Endometrial microvascular endothelial cells (primary cell): ENCODE measurements around the gene AGAP1. TPM values are rescaled to one million over a fixed set of nuclear protein-coding genes. Genes with fewer than 3 reads are reported as not detected.

Experiments
- in situ Hi-C: cut with HindIII; loops from 2 replicates; pipeline ENCODE4 v1.10.0; 2017; ENCODE audit warnings: low sequenced_read_pairs, low pct_unique_long_range_greater_than_20kb; ENCODE audit errors: inconsistent ontology term
- total RNA-seq: library from RNA; depleted of rRNA; stranded (reverse); fragments of >200 nt; gene quantifications from one replicate; pipeline ENCODE4 v1.2.3, GENCODE V29; 2015; ENCODE audit errors: inconsistent ontology term

The AGAP1 gene
- total RNA-seq, 1 donor from 2014 or later, result 19.4 TPM

- in situ Hi-C loops, result no loop called here
Observed at GRCh38 chr2:235660484-235661082, 166.7 kb downstream of the AGAP1 start.

DNA sequence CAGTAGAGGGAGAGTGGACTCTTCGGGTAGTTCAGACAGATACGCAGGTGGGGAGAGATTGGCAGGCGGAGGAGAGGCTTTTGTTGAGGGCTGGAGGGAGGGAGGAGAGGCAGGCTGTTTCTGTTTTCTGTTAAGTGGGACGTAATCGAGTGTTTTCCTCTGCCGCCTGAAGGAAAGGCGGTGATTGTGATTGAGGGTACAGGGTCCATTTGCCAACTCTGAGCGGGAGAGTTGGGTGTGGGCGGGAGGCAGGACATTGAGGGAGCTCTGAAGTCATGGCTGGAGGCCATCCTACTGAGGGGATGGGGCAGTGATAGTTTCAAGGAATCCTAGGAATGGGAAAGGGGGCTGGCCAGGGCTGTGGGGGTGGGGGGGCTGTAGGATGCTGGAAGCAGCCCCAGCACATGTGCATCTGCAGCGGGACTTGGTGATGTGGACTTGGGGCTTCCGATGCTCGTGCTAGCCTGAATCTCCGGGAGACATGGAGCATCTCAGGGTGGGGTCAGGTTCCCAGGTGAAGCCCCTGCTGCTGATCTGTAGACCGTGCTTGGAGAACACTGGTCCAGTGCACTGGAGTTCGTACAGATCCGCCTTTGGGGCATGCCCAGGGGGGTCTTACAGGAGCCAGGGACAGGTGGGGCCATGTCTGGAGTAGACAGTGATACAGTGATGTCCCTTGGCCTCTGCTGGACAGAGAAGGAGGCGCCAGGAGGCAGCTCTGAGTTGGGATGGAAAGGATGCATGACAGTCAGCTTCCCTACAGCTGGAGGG lies 167.5 kb downstream of the AGAP1 start:
- in situ Hi-C loops, result no loop called here

DNA sequence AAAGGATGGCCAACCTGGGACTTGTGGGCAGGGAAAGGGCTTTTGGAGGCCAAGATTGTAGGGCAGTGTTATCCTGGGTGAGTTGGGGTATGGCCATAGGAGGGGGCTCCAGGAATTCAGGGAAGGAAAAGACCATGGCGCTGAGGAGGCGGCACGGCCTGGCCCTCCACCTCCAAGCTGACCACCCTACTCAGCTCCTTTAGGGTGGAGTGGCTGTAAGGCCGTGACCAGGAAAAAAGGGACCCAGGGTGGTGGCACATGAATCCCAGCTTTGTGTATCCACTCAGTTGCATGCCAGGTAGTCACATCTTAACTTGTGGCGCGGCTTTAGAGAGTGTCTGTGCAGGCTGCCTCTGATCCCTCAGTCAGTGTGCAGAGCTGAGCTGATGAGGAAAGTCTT lies 168.1 kb downstream of the AGAP1 start:
- in situ Hi-C loops, result no loop called here

DNA sequence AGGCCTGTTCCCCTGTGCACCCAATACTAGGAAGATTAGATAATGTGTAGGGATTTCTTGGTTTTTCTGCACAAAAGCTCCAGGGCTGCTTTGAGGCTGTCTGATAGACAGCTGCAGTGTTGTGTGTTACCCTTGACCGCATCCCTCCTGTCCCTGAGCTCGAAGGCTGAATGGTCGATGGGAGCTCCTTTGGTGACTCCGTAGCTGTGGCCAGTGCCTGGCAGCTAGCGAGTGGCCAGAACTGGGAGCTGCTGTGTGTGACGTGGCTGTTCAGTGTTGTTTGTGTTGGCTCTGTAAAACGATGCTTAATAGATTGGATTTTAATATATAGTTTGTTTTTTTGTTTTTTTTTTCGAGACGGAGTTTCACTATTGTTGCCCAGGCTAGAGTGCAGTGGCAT lies 170.0 kb downstream of the AGAP1 start:
- in situ Hi-C loops, result no loop called here

DNA sequence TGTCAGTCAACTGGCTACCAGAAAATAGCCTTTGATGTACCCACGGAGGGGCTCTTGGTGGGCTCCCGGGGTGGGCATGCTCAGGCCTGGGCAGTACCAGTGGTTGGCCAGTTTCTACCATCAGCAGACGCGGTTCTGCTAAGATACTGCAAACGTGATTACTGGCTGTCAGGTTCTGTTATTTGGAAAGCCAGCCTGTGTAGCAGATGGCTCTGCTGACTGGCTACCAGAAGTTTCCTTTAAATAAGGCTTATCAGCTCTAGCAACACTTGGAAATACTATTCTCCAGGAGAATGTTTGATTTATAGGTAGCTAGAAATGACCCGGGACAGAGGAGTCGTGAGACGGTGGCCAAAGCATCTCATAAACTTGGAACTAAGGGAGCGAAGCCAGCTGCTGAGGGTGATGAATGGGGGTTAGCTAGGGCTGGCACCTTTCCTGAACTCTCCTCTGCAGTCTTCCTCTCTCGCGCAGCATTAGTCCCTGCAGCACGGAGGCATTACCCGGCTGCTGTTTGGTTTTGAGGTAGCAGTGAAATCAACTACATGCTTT lies 171.9 kb downstream of the AGAP1 start:
- in situ Hi-C loops, result no loop called here

DNA sequence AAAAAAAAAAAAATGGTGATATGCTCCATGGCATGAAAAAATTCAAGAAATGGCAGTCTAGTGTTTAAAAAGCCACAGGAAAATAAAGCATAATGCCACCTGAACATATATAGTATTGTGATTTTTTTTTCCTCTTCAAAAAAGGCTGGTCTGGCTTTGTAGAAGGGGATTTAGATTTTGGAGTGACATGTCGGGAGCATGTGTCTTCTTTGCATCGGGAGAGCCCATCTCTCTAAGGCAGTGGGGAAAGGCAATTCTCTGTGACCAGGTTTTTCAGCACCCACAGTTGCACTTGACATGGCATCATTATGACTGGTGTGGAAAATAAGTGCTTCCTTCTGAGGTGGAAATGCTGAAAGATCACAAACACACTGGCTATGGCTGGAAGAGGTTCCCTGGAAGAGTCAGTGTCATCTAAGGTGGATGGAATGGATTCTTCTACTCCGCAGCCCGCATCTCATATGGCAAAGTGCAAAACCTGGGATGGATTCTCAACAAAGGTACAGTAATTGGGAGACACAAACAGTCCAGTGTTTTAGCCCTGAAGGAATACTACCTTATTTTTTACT lies 172.5 kb downstream of the AGAP1 start:
- in situ Hi-C loops, result no loop called here

GRCh38 chr2:235668782-235669181 lies 174.9 kb downstream of the AGAP1 start:
- in situ Hi-C loops, result no loop called here

DNA sequence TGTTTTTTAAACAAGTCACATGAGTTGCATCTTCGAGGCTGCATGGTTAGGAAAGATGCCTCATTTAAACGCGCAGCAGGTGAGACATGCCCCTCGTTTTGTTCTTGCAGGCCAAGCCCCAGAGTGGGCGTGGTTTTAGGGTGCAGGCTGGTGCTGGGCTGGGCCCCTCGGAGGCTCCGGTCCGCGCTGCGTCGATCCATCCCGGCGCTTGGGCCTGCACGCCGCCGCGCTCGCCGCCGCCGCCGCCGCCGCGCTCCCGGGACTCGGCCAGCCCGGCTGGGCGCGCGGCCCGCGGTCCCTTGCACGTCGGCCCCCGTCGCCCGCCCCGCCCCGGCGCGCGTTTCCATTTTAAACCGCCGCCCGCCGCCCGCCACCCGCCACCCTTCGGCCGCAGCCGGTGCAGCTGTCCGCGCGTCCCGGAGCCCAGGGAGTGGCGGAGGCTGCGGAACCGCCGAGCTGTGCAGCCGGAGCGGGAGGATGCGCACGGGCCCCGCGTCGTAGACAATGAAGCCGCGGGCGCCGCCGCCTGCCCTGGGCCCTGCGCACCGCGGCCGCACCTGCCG lies 175.5 kb downstream of the AGAP1 start:
- in situ Hi-C loops, result no loop called here

GRCh38 chr2:235669983-235670962 lies 176.4 kb downstream of the AGAP1 start:
- in situ Hi-C loops, result no loop called here

DNA sequence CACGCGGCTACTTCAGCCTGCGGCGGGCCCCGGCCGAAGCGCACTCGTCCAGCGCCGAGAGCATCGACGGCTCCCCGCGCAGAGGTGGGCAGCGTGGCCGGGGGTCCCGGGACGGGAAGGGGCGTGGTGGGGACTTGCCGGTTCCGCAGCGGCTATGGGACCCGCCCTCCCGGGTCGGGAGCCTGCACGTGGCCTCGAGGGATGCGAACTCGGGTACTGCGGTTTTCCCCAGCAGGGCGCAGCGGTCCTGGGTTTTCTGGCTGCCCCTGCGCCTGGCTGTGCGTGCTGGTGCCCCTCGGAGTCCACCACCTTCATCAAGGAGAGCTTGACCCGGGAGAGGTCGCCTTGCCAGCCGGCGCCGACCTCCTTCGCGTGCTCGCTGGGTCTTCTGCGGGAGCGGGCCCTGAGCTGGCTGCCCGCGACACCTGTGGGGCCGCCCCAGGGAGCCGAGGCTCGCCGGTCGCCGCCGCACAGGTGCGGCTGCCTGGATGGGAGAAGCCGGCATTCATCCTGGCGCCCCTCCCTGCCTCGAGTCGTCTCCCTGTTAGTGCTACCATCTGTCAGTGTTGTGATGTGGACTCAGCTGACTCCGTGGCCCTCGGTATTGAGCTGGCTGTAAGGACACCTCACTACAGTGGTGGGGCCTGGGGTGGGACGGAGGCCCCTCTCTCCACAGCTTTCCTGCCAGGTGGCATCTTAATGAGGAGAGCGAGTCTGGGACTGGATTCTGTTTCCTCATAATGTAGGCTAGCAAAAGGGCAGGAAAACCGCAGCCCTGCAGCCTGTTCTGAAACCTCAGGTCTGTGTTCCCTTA lies 177.3 kb downstream of the AGAP1 start:
- in situ Hi-C loops, result no loop called here

GRCh38 chr2:235672720-235673119 lies 178.9 kb downstream of the AGAP1 start:
- in situ Hi-C loops, result no loop called here

GRCh38 chr2:235674146-235674545 lies 180.3 kb downstream of the AGAP1 start:
- in situ Hi-C loops, result no loop called here

DNA sequence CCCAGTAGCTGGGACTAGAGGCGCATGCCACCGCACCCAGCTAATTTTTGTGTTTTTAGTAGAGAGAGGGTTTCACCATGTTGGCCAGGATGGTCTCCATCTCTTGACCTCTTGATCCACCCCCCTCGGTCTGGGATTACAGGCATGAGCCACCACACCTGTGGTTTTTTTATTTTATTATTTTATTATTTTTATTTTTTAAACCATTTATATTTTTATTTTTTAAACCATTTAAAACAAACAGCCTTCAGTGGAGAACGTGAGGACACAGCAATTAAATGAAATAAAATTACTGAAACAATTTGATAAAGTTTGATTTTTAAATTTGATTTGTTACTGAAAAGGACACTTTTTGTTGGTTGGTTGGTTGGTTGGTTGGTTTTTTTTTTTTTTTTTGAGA lies 181.0 kb downstream of the AGAP1 start:
- in situ Hi-C loops, result no loop called here

DNA sequence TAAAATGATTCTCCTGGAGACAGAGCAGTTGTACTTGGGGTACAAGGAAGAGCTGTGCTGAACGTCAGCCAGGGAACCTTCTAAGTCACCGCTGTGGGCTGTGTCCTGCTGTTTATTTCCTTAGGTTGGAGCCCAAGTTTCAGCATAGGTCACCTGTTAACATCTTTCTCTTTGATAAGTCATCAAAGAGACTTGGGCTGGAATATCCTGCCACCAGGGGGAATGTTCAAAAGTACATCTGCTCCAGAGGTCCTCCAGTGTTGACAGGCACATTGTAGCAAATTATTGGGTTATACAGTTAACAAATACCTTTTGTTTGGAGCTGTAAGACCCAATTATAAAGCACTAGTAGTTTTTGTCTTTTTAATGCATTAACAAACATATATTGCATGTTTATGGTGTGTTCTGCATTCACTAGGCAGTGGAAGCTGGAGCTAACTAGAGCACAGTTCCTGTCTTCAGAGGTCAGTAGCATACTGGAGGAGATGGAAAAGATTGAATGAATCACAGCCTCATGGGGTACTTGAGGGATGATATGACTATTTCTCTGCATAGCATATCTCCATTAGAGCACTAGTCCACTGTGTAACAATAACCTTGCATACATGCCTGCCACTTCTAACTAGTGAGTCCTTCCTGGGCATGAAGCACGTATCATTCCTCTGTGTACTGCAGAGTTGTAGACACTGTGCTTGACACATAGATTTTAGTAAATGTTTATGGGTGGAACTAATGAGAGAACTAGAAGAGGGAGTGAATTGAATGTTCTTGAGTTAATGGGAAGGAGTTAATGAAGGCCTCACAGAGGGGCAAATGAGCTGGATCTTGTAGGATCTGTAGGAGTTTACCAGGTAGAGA lies 182.1 kb downstream of the AGAP1 start:
- in situ Hi-C loops, result no loop called here

GRCh38 chr2:235676536-235676799 lies 182.6 kb downstream of the AGAP1 start:
- in situ Hi-C loops, result no loop called here

DNA sequence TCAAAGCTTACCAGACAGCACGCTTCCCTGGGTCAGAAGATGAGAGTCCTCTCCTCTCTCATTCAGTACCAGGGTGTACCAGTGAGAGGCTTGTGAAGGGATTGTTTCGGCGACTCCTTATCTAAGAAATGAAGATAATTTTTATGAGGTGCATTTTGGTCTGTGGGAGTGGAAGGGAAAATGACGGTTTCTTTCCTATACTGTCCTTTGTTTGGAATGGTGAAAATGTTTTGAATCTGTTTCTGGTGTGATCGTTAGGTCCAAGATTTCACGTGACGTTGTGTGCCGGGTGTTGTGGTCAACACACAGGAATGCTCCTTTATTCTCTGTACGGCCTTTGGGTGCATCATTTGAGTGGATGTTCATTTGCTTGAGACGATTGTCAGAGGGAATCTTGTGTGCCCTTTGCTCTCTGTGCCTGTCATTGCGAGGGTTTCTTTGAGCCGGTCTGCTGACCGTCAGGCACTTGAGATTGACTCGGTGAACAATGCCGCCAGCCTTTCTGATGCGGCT lies 183.5 kb downstream of the AGAP1 start:
- in situ Hi-C loops, result no loop called here

DNA sequence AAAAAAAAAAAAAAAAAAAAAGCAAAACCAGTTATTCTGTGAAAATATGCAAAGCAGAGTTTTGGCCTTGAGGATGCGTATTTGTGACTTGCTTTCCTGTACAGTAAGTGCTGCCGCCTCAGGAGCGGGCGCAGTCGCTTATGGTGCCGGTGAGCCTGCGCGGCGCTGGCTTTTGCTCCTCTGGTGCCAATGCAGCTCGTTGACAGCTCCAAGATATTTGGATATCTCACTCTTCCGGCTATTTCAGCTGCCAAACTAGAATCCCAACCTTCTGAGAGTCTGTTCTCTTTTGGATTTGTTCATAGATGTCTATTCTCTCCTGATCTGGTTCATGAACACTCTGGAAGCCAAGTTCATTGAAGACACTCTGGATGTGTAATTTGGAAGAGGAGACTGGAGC lies 184.1 kb downstream of the AGAP1 start:
- in situ Hi-C loops, result no loop called here
